BE2C (cell line): ENCODE results near the gene KLHDC7B.

Experiments used
- DNase-seq: peaks from one replicate; pipeline ENCODE4 v3.0.0-alpha.2; 2020
- H3K27me3 ChIP-seq: fragments of 250-450 bp; sonication (Bioruptor Pico); 2 replicates; pipeline ENCODE4 v1.5.1; 2020; ENCODE audit warnings: mild to moderate bottlenecking
- H3K36me3 ChIP-seq: fragments of 250-450 bp; sonication (Bioruptor Pico); 2 replicates; pipeline ENCODE4 v1.5.1; 2020; ENCODE audit warnings: mild to moderate bottlenecking
- H3K4me1 ChIP-seq: fragments of 250-450 bp; sonication (Bioruptor Pico); 2 replicates; pipeline ENCODE4 v1.5.1; 2020
- H3K4me3 ChIP-seq: 2 replicates; pipeline ENCODE4 v1.5.1; 2011; ENCODE audit warnings: low read depth, low read length
- H3K9me3 ChIP-seq: fragments of 250-450 bp; sonication (Bioruptor Pico); 2 replicates; pipeline ENCODE4 v1.5.1; 2020
- TF ChIP-seq, protein P1 (sequence below): IDR thresholded peaks from 2 replicates; pipeline ENCODE4 v1.5.1; 2012; ENCODE audit warnings: mild to moderate bottlenecking, low read depth, low read length

Gene KLHDC7B

GRCh38 chr22:50520826-50521453 lies 24.8 kb upstream of the KLHDC7B start:
- Histone ChIP-seq H3K4me3 (no peak overlapping the region), H3K27me3 (no peaks in the 10 kb centered on the region), H3K4me1 (peaks cover 5% of the 10 kb centered on the region; the same call in 1 of the 2 replicates), H3K9me3 (no peaks in the 10 kb centered on the region), H3K36me3 (peaks cover 69% of the 10 kb centered on the region)
- TF ChIP-seq, protein P1, sequence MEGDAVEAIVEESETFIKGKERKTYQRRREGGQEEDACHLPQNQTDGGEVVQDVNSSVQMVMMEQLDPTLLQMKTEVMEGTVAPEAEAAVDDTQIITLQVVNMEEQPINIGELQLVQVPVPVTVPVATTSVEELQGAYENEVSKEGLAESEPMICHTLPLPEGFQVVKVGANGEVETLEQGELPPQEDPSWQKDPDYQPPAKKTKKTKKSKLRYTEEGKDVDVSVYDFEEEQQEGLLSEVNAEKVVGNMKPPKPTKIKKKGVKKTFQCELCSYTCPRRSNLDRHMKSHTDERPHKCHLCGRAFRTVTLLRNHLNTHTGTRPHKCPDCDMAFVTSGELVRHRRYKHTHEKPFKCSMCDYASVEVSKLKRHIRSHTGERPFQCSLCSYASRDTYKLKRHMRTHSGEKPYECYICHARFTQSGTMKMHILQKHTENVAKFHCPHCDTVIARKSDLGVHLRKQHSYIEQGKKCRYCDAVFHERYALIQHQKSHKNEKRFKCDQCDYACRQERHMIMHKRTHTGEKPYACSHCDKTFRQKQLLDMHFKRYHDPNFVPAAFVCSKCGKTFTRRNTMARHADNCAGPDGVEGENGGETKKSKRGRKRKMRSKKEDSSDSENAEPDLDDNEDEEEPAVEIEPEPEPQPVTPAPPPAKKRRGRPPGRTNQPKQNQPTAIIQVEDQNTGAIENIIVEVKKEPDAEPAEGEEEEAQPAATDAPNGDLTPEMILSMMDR, result no peak
- no peak for DNase-seq

DNA sequence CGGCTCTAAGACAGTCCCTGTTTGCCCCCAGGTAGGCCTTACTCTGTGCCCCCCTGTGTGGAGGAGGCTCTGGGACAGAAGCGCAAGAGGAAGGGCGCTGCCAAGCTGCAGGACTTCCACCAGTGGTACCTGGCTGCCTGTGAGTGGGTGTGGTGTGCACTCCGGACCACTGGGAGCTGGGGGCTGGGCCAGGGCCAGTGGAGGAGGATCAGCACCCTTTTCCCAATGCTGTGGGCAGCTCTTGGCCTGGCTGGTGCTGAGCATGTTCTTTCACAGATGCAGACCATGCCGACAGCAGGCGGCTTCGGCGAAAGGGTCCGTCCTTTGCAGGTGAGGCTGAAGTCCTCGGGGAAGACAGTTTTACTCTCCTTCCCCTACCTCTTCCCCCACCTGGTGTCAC lies 24.0 kb upstream of the KLHDC7B start:
- peaks cover 63% of the 10 kb centered on the region for H3K36me3 ChIP-seq

GRCh38 chr22:50522208-50522805 lies 23.4 kb upstream of the KLHDC7B start:
- H3K4me3 ChIP-seq, result no peak overlapping the region
- H3K4me1 ChIP-seq, result peaks cover 12% of the 10 kb centered on the region; the same call in 1 of the 2 replicates
- H3K27me3 ChIP-seq, result no peaks in the 10 kb centered on the region
- H3K9me3 ChIP-seq, result no peaks in the 10 kb centered on the region
- TF ChIP-seq, protein P1, result no peak
- no peak for DNase-seq
- peaks cover 57% of the 10 kb centered on the region for H3K36me3 ChIP-seq

More for the DNA sequence above, 24.0 kb upstream of the KLHDC7B start:
- DNase-seq, result no peak
- Histone ChIP-seq H3K27me3 (no peaks in the 10 kb centered on the region), H3K4me1 (peaks cover 6% of the 10 kb centered on the region; the same call in 1 of the 2 replicates), H3K4me3 (no peak overlapping the region), H3K9me3 (no peaks in the 10 kb centered on the region)
- TF ChIP-seq, protein P1, result no peak

DNA sequence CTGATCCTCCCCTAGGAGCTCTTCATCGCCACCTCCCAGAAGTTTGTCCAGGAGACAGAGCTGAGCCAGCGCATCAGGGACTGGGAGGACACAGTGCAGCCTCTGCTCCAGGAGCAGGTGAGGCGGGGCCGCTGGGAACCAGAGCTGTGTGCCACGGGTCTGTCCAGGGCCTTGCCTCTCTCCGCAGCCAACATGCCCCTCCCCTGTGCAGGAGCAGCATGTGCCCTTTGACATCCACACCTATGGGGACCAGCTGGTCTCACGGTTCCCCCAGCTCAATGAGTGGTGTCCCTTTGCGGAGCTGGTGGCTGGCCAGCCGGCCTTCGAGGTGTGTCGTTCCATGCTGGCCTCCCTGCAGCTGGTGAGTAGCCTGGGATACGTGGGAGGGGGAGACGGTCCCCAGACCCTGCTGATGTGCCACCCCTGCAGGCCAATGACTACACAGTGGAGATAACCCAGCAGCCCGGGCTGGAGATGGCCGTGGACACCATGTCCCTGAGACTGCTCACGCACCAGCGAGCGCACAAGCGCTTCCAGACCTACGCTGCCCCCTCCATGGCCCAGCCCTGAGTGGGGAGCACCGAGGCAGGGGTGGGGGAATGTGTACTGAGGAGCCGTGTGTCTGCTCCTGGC lies 22.8 kb upstream of the KLHDC7B start:
- Histone ChIP-seq H3K36me3 (peaks cover 51% of the 10 kb centered on the region), H3K4me1 (peaks cover 13% of the 10 kb centered on the region; the same call in 1 of the 2 replicates), H3K9me3 (no peaks in the 10 kb centered on the region), H3K4me3 (no peak overlapping the region), H3K27me3 (no peaks in the 10 kb centered on the region)
- TF ChIP-seq, protein P1, result no peak
- no peak for DNase-seq

DNA sequence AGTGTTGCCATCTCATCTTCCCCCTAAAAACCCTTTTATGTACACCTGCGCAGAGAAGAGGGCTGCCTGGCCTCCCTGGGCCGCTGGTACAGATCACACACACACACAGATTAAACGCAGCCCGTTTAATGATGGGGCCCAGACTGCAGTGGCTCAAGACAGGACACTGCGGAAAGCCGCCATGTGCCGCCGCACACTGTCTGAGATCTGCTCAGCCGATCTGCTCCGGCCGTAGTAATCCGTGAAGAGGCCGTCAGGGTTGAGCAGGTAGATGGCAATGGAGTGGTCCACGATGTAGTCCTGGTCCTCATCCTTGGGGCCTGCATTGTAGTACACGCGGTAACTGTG lies 22.3 kb upstream of the KLHDC7B start:
- no peak for DNase-seq
- H3K4me1 ChIP-seq, result peaks cover 13% of the 10 kb centered on the region; the same call in 1 of the 2 replicates
- H3K36me3 ChIP-seq, result peaks cover 48% of the 10 kb centered on the region
- no peaks in the 10 kb centered on the region for H3K27me3 ChIP-seq
- TF ChIP-seq, protein P1, result no peak
- H3K4me3 ChIP-seq, result no peak overlapping the region
- H3K9me3 ChIP-seq, result no peaks in the 10 kb centered on the region
